Neural crest cell (in vitro differentiated cells): ENCODE data around the gene CYFIP2. TPM values are rescaled to one million over a fixed set of nuclear protein-coding genes. Genes with fewer than 3 reads are reported as not detected.

ENCODE experiments used
- DNase-seq: peaks from one replicate; pipeline ENCODE4 v3.0.0; 2021; ENCODE audit warnings: low read depth, mixed read lengths, low spot score
- H3K27ac Mint-ChIP-seq: one replicate; pipeline ENCODE4 v1.8.0; 2021; ENCODE audit warnings: mild to moderate bottlenecking, mixed read lengths; ENCODE audit not compliant: unreplicated experiment
- H3K27me3 Mint-ChIP-seq: 2 replicates; pipeline ENCODE4 v1.8.0; 2021; ENCODE audit warnings: low read depth, mild to moderate bottlenecking, mixed read lengths
- H3K36me3 Mint-ChIP-seq: 2 replicates; pipeline ENCODE4 v1.8.0; 2021; ENCODE audit warnings: low read depth, mild to moderate bottlenecking, mixed read lengths
- H3K4me1 Mint-ChIP-seq: 2 replicates; pipeline ENCODE4 v1.8.0; 2021; ENCODE audit warnings: mixed read lengths
- H3K4me3 Mint-ChIP-seq: one replicate; pipeline ENCODE4 v1.8.0; 2021; ENCODE audit warnings: mild to moderate bottlenecking, mixed read lengths
- H3K9me3 Mint-ChIP-seq: 2 replicates; pipeline ENCODE4 v1.8.0; 2021; ENCODE audit warnings: mixed read lengths
- total RNA-seq: library from RNA; stranded (reverse); gene quantifications from 2 replicates; pipeline ENCODE4 v1.2.1, GENCODE V29; 2021
- TF ChIP-seq, protein P1 (sequence below): fragments of 200-600 bp; sonication (generic); conservative IDR thresholded peaks from 2 replicates; pipeline ENCODE4 v1.5.0; 2021; ENCODE audit warnings: antibody characterized with exemption, mild to moderate bottlenecking

The CYFIP2 gene
- total RNA-seq, 1 donor from 2014 or later: 76.6 TPM

DNA sequence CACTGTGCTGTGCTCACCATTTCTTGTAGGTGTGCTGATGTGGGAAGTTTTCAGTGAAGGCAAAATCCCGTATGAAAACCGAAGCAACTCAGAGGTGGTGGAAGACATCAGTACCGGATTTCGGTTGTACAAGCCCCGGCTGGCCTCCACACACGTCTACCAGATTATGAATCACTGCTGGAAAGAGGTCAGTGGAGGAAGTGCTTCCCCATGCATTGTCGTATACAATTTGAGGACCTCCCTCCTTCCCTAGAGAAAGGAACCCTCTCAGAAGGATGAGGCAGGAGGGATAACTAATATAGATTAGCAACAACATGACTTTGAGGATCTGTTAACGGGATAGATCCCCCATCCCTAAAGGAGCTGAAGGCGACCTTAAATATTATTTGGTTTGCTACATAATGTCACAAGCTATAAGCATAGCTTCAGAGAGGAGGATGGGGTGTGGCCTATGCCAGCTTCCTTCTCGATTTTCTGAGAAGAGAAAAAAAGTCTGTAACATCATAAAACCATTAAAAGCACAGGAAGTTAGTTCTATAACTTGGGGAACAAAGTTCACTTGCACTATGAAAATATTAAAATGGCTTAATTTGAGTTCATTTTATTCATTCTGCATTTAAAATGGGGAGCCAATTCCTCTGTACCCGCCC lies 17.0 kb upstream of the CYFIP2 start:
- TF ChIP-seq, protein P1, sequence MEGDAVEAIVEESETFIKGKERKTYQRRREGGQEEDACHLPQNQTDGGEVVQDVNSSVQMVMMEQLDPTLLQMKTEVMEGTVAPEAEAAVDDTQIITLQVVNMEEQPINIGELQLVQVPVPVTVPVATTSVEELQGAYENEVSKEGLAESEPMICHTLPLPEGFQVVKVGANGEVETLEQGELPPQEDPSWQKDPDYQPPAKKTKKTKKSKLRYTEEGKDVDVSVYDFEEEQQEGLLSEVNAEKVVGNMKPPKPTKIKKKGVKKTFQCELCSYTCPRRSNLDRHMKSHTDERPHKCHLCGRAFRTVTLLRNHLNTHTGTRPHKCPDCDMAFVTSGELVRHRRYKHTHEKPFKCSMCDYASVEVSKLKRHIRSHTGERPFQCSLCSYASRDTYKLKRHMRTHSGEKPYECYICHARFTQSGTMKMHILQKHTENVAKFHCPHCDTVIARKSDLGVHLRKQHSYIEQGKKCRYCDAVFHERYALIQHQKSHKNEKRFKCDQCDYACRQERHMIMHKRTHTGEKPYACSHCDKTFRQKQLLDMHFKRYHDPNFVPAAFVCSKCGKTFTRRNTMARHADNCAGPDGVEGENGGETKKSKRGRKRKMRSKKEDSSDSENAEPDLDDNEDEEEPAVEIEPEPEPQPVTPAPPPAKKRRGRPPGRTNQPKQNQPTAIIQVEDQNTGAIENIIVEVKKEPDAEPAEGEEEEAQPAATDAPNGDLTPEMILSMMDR: no peak
- no peaks in the 10 kb centered on the region for H3K27me3 Mint-ChIP-seq
- peaks cover 7% of the 10 kb centered on the region for H3K4me1 Mint-ChIP-seq
- no peak overlapping the region for H3K4me3 Mint-ChIP-seq
- no peak overlapping the region for H3K27ac Mint-ChIP-seq
- H3K36me3 Mint-ChIP-seq: no peaks in the 10 kb centered on the region
- no peak for DNase-seq
- no peaks in the 10 kb centered on the region for H3K9me3 Mint-ChIP-seq

DNA sequence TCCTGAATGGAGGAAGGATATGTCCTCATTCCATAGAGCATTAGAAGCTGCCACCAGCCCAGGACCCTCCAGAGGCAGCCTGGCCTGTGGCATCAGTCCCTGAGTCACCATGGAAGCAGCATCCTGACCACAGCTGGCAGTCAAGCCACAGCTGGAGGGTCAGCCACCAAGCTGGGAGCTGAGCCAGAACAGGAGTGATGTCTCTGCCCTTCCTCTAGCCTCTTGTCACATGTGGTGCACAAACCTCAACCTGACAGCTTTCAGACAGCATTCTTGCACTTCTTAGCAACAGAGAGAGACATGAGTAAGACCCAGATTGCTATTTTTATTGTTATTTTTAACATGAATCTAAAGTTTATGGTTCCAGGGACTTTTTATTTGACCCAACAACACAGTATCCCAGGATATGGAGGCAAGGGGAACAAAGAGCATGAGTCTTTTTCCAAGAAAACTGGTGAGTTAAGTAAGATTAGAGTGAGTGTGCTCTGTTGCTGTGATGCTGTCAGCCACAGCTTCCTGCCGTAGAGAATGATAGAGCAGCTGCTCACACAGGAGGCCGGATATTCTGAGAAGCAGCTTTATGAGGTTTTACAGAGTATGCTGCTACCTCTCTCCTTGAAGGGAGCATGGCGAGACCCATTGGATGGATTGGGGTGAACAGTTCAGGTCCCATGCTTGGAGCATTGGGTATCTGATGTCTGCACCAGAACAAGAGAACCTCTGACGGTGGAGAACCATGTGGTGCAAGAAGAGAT lies 13.0 kb upstream of the CYFIP2 start:
- H3K27me3 Mint-ChIP-seq: no peaks in the 10 kb centered on the region
- H3K4me3 Mint-ChIP-seq: no peak overlapping the region
- no peaks in the 10 kb centered on the region for H3K36me3 Mint-ChIP-seq
- TF ChIP-seq, protein P1: no peak
- DNase-seq: no peak
- H3K9me3 Mint-ChIP-seq: no peaks in the 10 kb centered on the region
- no peaks in the 10 kb centered on the region for H3K4me1 Mint-ChIP-seq
- no peak overlapping the region for H3K27ac Mint-ChIP-seq

DNA sequence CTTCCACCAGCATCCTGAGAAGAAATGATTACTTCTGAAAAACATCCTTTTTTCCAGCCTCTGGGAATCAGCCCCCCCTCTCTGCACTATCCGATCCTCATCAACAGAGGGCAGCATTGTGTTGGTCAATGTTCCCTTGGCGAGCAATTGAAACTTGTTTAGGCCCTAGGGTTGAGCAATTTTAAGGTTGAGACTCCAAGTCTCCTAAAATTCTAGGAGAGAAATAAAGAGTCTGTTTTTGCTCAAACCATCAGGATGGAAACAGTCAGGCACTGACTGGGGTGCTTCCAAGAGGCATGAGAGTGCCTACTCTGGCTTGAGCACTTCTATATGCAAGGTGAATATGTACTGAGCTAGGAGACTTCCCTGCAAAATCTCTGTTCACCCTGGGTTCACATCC lies 12.4 kb upstream of the CYFIP2 start:
- DNase-seq: peak; percentile 55
- H3K36me3 Mint-ChIP-seq: no peaks in the 10 kb centered on the region
- no peaks in the 10 kb centered on the region for H3K4me1 Mint-ChIP-seq
- H3K4me3 Mint-ChIP-seq: no peak overlapping the region
- no peaks in the 10 kb centered on the region for H3K27me3 Mint-ChIP-seq
- TF ChIP-seq, protein P1: peak; percentile 88
- no peak overlapping the region for H3K27ac Mint-ChIP-seq
- no peaks in the 10 kb centered on the region for H3K9me3 Mint-ChIP-seq

DNA sequence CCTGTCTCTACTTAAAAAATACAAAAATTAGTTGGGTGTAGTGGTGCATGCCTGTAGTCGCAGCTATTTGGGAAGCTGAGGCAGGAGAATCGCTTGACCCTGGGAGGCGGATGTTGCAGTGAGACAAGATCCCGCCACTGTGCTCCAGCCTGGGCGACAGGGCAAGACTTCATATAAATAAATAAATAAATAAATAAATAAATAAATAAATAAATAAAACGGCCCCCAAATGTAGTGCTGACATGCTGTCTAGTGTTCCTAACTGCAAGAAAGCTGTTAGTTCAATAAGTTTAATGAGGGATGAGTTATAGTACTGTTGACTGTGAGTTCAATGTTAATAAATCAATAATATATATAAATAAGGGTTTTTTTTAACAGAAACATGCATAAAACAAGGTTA lies 7.5 kb upstream of the CYFIP2 start:
- H3K36me3 Mint-ChIP-seq: no peaks in the 10 kb centered on the region
- peaks cover 14% of the 10 kb centered on the region for H3K27me3 Mint-ChIP-seq
- H3K27ac Mint-ChIP-seq: no peak overlapping the region
- H3K4me3 Mint-ChIP-seq: no peak overlapping the region
- TF ChIP-seq, protein P1: no peak
- no peaks in the 10 kb centered on the region for H3K4me1 Mint-ChIP-seq
- peaks cover 4% of the 10 kb centered on the region for H3K9me3 Mint-ChIP-seq
- DNase-seq: no peak

DNA sequence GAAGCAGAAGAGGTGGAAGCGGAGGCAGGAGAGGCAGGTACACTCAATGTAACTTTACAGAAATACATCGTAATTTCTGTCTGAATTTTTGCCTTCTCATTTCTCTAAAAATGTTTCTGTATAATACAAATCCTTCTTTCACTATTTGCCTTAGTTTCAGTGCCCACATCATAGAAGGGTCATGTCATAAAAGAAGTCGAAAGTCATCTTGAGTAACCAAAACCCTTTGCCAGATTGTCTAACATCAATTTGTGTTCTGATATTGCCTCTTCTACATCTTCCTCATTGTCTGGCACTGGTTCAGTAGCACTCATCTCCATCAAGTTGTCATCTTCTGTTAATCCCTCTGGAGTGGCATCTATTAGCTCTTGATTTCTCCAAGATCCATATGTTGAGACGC lies 6.2 kb upstream of the CYFIP2 start:
- Mint-ChIP-seq H3K36me3 (no peaks in the 10 kb centered on the region), H3K27ac (no peak overlapping the region), H3K9me3 (peaks cover 4% of the 10 kb centered on the region), H3K4me1 (no peaks in the 10 kb centered on the region), H3K4me3 (no peak overlapping the region), H3K27me3 (peaks cover 19% of the 10 kb centered on the region)
- TF ChIP-seq, protein P1: no peak
- DNase-seq: no peak
